ENCODE results near the gene SPAG16. TPM values are rescaled to one million over a fixed set of nuclear protein-coding genes. Genes with fewer than 3 reads are reported as not detected.
"Not testable (repeated sequence)": the region's sequence is repeated elsewhere in the genome, so short reads cannot be mapped to it uniquely, and the experiment has no call there.

SPAG16 gene
- total and polyA plus RNA-seq, 2 donors (not counting 1 experiment from before 2014, with no cell fraction given), result 3.4 to 8.6 TPM

GRCh38 chr2:213696442-213696841 lies 412.2 kb downstream of the SPAG16 start:
- CTCF ChIA-PET, result no interaction called here
- Mint-ChIP-seq H3K4me3 (no peak overlapping the region), H3K9me3 (ENCODE audit: insufficient read depth) (no peaks in the 10 kb centered on the region)

GRCh38 chr2:213701365-213701764 lies 417.1 kb downstream of the SPAG16 start:
- POLR2A ChIA-PET; H4K20me1 ChIP-seq (ENCODE audit: control insufficient read depth, insufficient read depth, low read length, poor library complexity, severe bottlenecking); intact Hi-C loops (cut with micrococcal nuclease); H3K27ac Mint-ChIP-seq; H3K4me1 ChIP-seq (ENCODE audit: control insufficient read depth in 2 of 2, insufficient read depth in 2 of 2, low read length in 2 of 2); CTCF ChIA-PET; ATAC-seq (ENCODE audit: low read depth); H3K4me1 Mint-ChIP-seq; H3K9me3 Mint-ChIP-seq (ENCODE audit: insufficient read depth); H3K4me3 Mint-ChIP-seq; H3K27ac ChIP-seq (ENCODE audit: low read length in 2 of 2); H3K9ac ChIP-seq (ENCODE audit: low read length); H3K36me3 ChIP-seq (replicated peaks in 1 of 2; ENCODE audit: control extremely low read depth in 1 of 2, control insufficient read depth in 1 of 2, extremely low read depth in 1 of 2, insufficient read depth in 2 of 2, low read length in 1 of 2); H2AFZ ChIP-seq (ENCODE audit: insufficient read depth, low read depth, low read length, poor library complexity, severe bottlenecking); H3K27me3 ChIP-seq (replicated peaks in 1 of 4; ENCODE audit: control extremely low read depth in 1 of 4, control insufficient read depth in 3 of 4, insufficient read depth in 4 of 4, low read length in 3 of 4); H3K4me2 ChIP-seq (replicated peaks; ENCODE audit: low read depth, low read length, poor library complexity, severe bottlenecking); H3K27me3 Mint-ChIP-seq; H3K4me3 ChIP-seq (ENCODE audit: control extremely low read depth in 1 of 5, extremely low read depth in 1 of 5, insufficient read depth in 1 of 5, low read depth in 2 of 5, low read length in 4 of 5); DNase-seq; H3K79me2 ChIP-seq (ENCODE audit: control insufficient read depth, insufficient read depth, low read length): not testable (repeated sequence)
- H3K9me3 ChIP-seq (ENCODE audit: control extremely low read depth in 1 of 3, control insufficient read depth in 2 of 3, insufficient read depth in 1 of 3, low read length in 2 of 3), result peaks cover 0 to 15% (median 2%) of the 10 kb centered on the region in 3 donors
- 93% methylated on average over 15 of the region's 18 CpGs for WGBS (ENCODE audit: insufficient coverage)

More at GRCh38 chr2:213696442-213696841, 412.2 kb downstream of the SPAG16 start:
- intact Hi-C loops (cut with micrococcal nuclease), result no loop called here
- Histone ChIP-seq H3K27ac (ENCODE audit: low read length in 2 of 2) (no peak overlapping the region), H3K4me2 (replicated peaks; ENCODE audit: low read depth, low read length, poor library complexity, severe bottlenecking) (no peak overlapping the region), H3K79me2 (ENCODE audit: control insufficient read depth, insufficient read depth, low read length) (no peaks in the 10 kb centered on the region), H2AFZ (ENCODE audit: insufficient read depth, low read depth, low read length, poor library complexity, severe bottlenecking) (no peak overlapping the region), H3K4me1 (ENCODE audit: control insufficient read depth in 2 of 2, insufficient read depth in 2 of 2, low read length in 2 of 2) (no peaks in the 10 kb centered on the region), H3K4me3 (ENCODE audit: control extremely low read depth in 1 of 5, extremely low read depth in 1 of 5, insufficient read depth in 1 of 5, low read depth in 2 of 5, low read length in 4 of 5) (no peak overlapping the region), H4K20me1 (ENCODE audit: control insufficient read depth, insufficient read depth, low read length, poor library complexity, severe bottlenecking) (no peaks in the 10 kb centered on the region), H3K27me3 (replicated peaks in 1 of 4; ENCODE audit: control extremely low read depth in 1 of 4, control insufficient read depth in 3 of 4, insufficient read depth in 4 of 4, low read length in 3 of 4) (no peaks in the 10 kb centered on the region), H3K9me3 (ENCODE audit: control extremely low read depth in 1 of 3, control insufficient read depth in 2 of 3, insufficient read depth in 1 of 3, low read length in 2 of 3) (peaks cover 0 to 8% (median 2%) of the 10 kb centered on the region in 3 donors), H3K9ac (ENCODE audit: low read length) (no peak overlapping the region), H3K36me3 (replicated peaks in 1 of 2; ENCODE audit: control extremely low read depth in 1 of 2, control insufficient read depth in 1 of 2, extremely low read depth in 1 of 2, insufficient read depth in 2 of 2, low read length in 1 of 2) (no peaks in the 10 kb centered on the region)
- no peak for DNase-seq
- no peaks in the 10 kb centered on the region for H3K4me1 Mint-ChIP-seq
- no peak overlapping the region for H3K27ac Mint-ChIP-seq
- no peaks in the 10 kb centered on the region for H3K27me3 Mint-ChIP-seq
- TF ChIP-seq EZH2 (IDR thresholded peaks at IDR 0.05; ENCODE audit: borderline replicate concordance, insufficient read depth, low read depth, low read length, poor library complexity, severe bottlenecking), result no peak
- TF ChIP-seq, protein P1, sequence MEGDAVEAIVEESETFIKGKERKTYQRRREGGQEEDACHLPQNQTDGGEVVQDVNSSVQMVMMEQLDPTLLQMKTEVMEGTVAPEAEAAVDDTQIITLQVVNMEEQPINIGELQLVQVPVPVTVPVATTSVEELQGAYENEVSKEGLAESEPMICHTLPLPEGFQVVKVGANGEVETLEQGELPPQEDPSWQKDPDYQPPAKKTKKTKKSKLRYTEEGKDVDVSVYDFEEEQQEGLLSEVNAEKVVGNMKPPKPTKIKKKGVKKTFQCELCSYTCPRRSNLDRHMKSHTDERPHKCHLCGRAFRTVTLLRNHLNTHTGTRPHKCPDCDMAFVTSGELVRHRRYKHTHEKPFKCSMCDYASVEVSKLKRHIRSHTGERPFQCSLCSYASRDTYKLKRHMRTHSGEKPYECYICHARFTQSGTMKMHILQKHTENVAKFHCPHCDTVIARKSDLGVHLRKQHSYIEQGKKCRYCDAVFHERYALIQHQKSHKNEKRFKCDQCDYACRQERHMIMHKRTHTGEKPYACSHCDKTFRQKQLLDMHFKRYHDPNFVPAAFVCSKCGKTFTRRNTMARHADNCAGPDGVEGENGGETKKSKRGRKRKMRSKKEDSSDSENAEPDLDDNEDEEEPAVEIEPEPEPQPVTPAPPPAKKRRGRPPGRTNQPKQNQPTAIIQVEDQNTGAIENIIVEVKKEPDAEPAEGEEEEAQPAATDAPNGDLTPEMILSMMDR (IDR thresholded peaks at IDR 0.05), result no peak
- POLR2A ChIA-PET, result no interaction called here
- ATAC-seq (ENCODE audit: low read depth), result no peak

Measured in B cell (primary cell).